IMR-90 (cell line): ENCODE data around the gene HYAL2. TPM values are rescaled to one million over a fixed set of nuclear protein-coding genes. Genes with fewer than 3 reads are reported as not detected.

Experiments
- ATAC-seq: fragments of 200-7000 bp; cut with Tn5 transposase; 2 replicates; pipeline ENCODE4 v1.9.1; 2020; ENCODE audit warnings: low read depth, mild to moderate bottlenecking, moderate library complexity
- BruUV-seq: library from RNA; stranded (reverse); fragments of 400-500 nt; replicated peaks from 2 replicates; lab custom pipeline; 2021; lab: Mats Ljungman, UMichigan
- CTCF ChIA-PET: fragments of 300-600 bp; formaldehyde crosslinking; extraction: SDS; loops from one replicate; lab custom pipeline; 2021; ENCODE audit warnings: antibody characterized with exemption; lab: Yijun Ruan, JAX
- POLR2A ChIA-PET: fragments of 300-600 bp; sonication (Branson Sonifier 250); formaldehyde crosslinking; loops from one replicate; lab custom pipeline; 2022; ENCODE audit warnings: antibody characterized with exemption; ENCODE audit not compliant: unreplicated experiment; lab: Charles Lee
- DNase-seq: peaks from one replicate; pipeline ENCODE4 v3.0.0; 2013
- H2AFZ ChIP-seq: replicated peaks from 2 replicates; pipeline ENCODE3; 2013; ENCODE audit warnings: low read length, mild to moderate bottlenecking; ENCODE audit not compliant: poor library complexity
- H2AK5ac ChIP-seq: 2 replicates; pipeline ENCODE4 v1.6.1; 2013; ENCODE audit warnings: low read depth, low read length, inconsistent platforms
- H2AK9ac ChIP-seq: replicated peaks from 2 replicates; pipeline ENCODE3; 2013; ENCODE audit warnings: mild to moderate bottlenecking, low read depth, low read length, moderate library complexity; ENCODE audit not compliant: poor library complexity
- H2BK120ac ChIP-seq: 2 replicates; pipeline ENCODE4 v1.6.1; 2013; ENCODE audit warnings: low read depth, low read length, inconsistent platforms
- H2BK15ac ChIP-seq: 3 replicates; pipeline ENCODE4 v1.6.1; 2013; ENCODE audit warnings: low read depth, low read length, inconsistent platforms
- H2BK20ac ChIP-seq: 2 replicates; pipeline ENCODE4 v1.6.1; 2013; ENCODE audit warnings: low read depth, mild to moderate bottlenecking, inconsistent platforms, low read length, moderate library complexity
- H2BK5ac ChIP-seq: 2 replicates; pipeline ENCODE4 v1.6.1; 2013; ENCODE audit warnings: mild to moderate bottlenecking, low read depth, low read length, inconsistent platforms; ENCODE audit not compliant: poor library complexity, severe bottlenecking
- H3K14ac ChIP-seq: replicated peaks from 2 replicates; pipeline ENCODE4 v1.6.1; 2013; ENCODE audit warnings: low read depth, low read length, inconsistent platforms
- H3K18ac ChIP-seq: 2 replicates; pipeline ENCODE4 v1.6.1; 2013; ENCODE audit warnings: low read depth, low read length, control low read depth
- H3K23ac ChIP-seq: 2 replicates; pipeline ENCODE4 v1.6.1; 2013; ENCODE audit warnings: low read depth, low read length, inconsistent platforms
- H3K27ac ChIP-seq: 2 replicates; pipeline ENCODE4 v1.5.1; 2013; ENCODE audit warnings: mild to moderate bottlenecking, control low read depth, low read length; ENCODE audit not compliant: insufficient read depth
- H3K27me3 ChIP-seq: 2 replicates; pipeline ENCODE4 v1.6.1; 2013; ENCODE audit warnings: low read length; ENCODE audit not compliant: control insufficient read depth, insufficient read depth
- H3K36me3 ChIP-seq: 2 replicates; pipeline ENCODE4 v1.6.1; 2013; ENCODE audit warnings: low read length, mixed read lengths; ENCODE audit not compliant: control insufficient read depth, insufficient read depth
- H3K4ac ChIP-seq: 2 replicates; pipeline ENCODE4 v1.6.1; 2013; ENCODE audit warnings: low read depth, low read length, inconsistent platforms
- H3K4me1 ChIP-seq: 2 replicates; pipeline ENCODE4 v1.6.1; 2013; ENCODE audit warnings: low read length, mixed read lengths; ENCODE audit not compliant: control insufficient read depth, insufficient read depth
- H3K4me2 ChIP-seq: 2 replicates; pipeline ENCODE4 v1.6.1; 2013; ENCODE audit warnings: low read depth, mild to moderate bottlenecking, control low read depth, low read length, moderate library complexity
- H3K4me3 ChIP-seq: 2 replicates; pipeline ENCODE4 v1.5.1; 2013; ENCODE audit warnings: low read depth, mild to moderate bottlenecking, control low read depth, low read length, moderate library complexity; ENCODE audit not compliant: insufficient read depth
- H3K56ac ChIP-seq: 2 replicates; pipeline ENCODE4 v1.6.1; 2013; ENCODE audit warnings: low read length, inconsistent platforms; ENCODE audit not compliant: insufficient read depth; ENCODE audit errors: extremely low read depth
- H3K79me1 ChIP-seq, 2 experiments: 2 replicates each; pipeline ENCODE4 v1.6.1; 2013; ENCODE audit warnings: low read length in 2 of 2, inconsistent platforms in 1 of 2, low read depth in 1 of 2
- H3K9ac ChIP-seq: 2 replicates; pipeline ENCODE4 v1.6.1; 2013; ENCODE audit warnings: low read depth, low read length, control low read depth
- H3K9me1 ChIP-seq: 2 replicates; pipeline ENCODE4 v1.6.1; 2013; ENCODE audit warnings: low read length, inconsistent platforms; ENCODE audit not compliant: insufficient read depth
- H3K9me3 ChIP-seq: 2 replicates; pipeline ENCODE4 v1.6.1; 2013; ENCODE audit warnings: low read length; ENCODE audit not compliant: control insufficient read depth, insufficient read depth
- H4K20me1 ChIP-seq: 2 replicates; pipeline ENCODE4 v1.6.1; 2013; ENCODE audit warnings: low read length, inconsistent platforms; ENCODE audit not compliant: insufficient read depth
- H4K5ac ChIP-seq: 2 replicates; pipeline ENCODE4 v1.6.1; 2013; ENCODE audit warnings: mild to moderate bottlenecking, low read depth, low read length, control low read depth
- H4K8ac ChIP-seq, 2 experiments: 2 replicates each; pipeline ENCODE4 v1.6.1; 2013; ENCODE audit warnings: low read depth in 2 of 2, low read length in 2 of 2, control low read depth in 1 of 2, inconsistent platforms in 1 of 2
- H4K91ac ChIP-seq: 2 replicates; pipeline ENCODE4 v1.6.1; 2013; ENCODE audit warnings: low read depth, low read length, inconsistent platforms; ENCODE audit not compliant: insufficient read depth
- CHD1 ChIP-seq: IDR thresholded peaks from 2 replicates; pipeline ENCODE4 v1.6.1; 2012; ENCODE audit warnings: low read depth, low read length, improper control_type of control experiment
- RCOR1 ChIP-seq: IDR thresholded peaks from 2 replicates; pipeline ENCODE4 v1.6.1; 2012; ENCODE audit warnings: mild to moderate bottlenecking, low read length, improper control_type of control experiment; ENCODE audit not compliant: insufficient replicate concordance
- WGBS, 2 experiments: methylation state at CpG; one replicate each; pipeline versions ENCODE4 v1.1.5 to v1.1.7; 2013; ENCODE audit warnings: missing lambda C conversion rate in 2 of 2; ENCODE audit not compliant: insufficient read length in 1 of 2; ENCODE audit errors: extremely low coverage in 2 of 2; 5-methylcytosine and 5-hydroxymethylcytosine counted together
- dilution Hi-C: fragments of 300-500 bp; cut with HindIII; formaldehyde crosslinking; loops from one replicate; pipeline ENCODE4 v1.14.3; 2018; ENCODE audit warnings: low sequenced_read_pairs; ENCODE audit not compliant: unreplicated experiment
- in situ Hi-C: fragments of 300-500 bp; cut with MboI; formaldehyde crosslinking; loops from 3 replicates; pipeline ENCODE4 v1.14.3; 2019; ENCODE audit warnings: low sequenced_read_pairs, inconsistent platforms, mixed read lengths
- intact Hi-C: fragments of 100-400 bp; cut with micrococcal nuclease; formaldehyde crosslinking; loops from 2 replicates; pipeline ENCODE4 v1.10.0; 2022
- polyA plus RNA-seq, 3 experiments: library from polyadenylated mRNA; depleted of rRNA; stranded (reverse); fragments of >200 nt; gene quantifications; 2 replicates each; pipeline ENCODE4 v1.2.3, GENCODE V29; 2012; ENCODE audit warnings: low replicate concordance in 1 of 3
- total RNA-seq: library from RNA; depleted of rRNA; stranded (reverse); fragments of >200 nt; gene quantifications from 2 replicates; pipeline ENCODE4 v1.2.3, GENCODE V29; 2012

The HYAL2 gene
- total and polyA plus RNA-seq, 2 of the 4 experiments (the other 2 are of a cell fraction) = 56.8 to 104 TPM

DNA sequence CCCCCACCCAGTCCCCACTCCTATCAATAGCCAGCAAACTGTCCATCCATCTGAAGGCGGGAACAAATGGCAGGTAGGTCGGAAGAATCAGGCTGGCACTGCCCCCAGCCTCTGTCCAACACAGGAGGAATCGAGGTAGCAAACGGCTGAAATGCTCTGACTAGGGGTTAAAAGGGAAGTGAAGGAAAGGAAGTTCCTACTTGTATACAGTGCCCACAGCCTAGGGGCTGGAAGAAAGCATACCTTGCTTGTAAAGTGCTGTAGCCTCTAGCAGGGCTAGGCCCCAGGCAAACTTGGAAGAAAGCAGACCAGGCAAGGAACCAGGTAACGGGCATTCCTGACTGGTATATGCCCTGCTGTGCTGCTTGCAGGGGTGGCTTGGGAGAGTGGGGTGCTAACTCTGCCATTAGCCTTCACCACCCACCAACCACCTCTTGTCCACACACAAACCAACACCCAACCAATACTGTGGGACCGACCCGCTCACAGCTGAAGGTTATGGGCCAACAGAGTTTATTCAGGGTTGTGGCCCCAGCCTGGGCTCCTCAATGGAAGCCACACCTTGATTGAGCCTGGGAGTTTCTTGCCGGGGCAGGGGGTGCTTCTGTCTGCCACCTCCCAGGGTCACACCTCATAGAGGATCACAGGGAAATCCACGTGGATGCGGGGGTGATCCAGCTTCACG lies 3.1 kb upstream of the HYAL2 start:
- H2AK9ac ChIP-seq = no peak overlapping the region
- ATAC-seq (no peak), DNase-seq (no peak)
- H2BK15ac ChIP-seq = no peak overlapping the region
- no peak overlapping the region for H4K8ac ChIP-seq
- no peak overlapping the region for H3K4ac ChIP-seq
- peaks cover 20 to 36% of the 10 kb centered on the region in 2 experiments; a peak in 3 of 4 replicates for H3K79me1 ChIP-seq
- WGBS, 2 experiments = 80% methylated on average over 1 of the region's 11 CpGs; no CpG with 5 or more reads in 1 of the 2 experiments
- H4K91ac ChIP-seq = no peak overlapping the region
- H3K27ac ChIP-seq = no peak overlapping the region
- no peak overlapping the region for H4K5ac ChIP-seq
- intact Hi-C loops = no loop called here
- H3K27me3 ChIP-seq = no peaks in the 10 kb centered on the region
- no peaks in the 10 kb centered on the region for H3K9me1 ChIP-seq
- no TSS peak for BruUV-seq
- no peak overlapping the region for H2BK20ac ChIP-seq
- H3K4me1 ChIP-seq = peaks cover 16% of the 10 kb centered on the region
- H3K23ac ChIP-seq = no peak overlapping the region
- no peak overlapping the region for H2AK5ac ChIP-seq
- dilution Hi-C loops = no loop called here
- H2BK5ac ChIP-seq = no peak overlapping the region
- H2BK120ac ChIP-seq = no peak overlapping the region
- no peak overlapping the region for H3K4me2 ChIP-seq
- TF ChIP-seq CHD1 (no peak), RCOR1 (no peak)
- H3K14ac ChIP-seq = no peak overlapping the region
- H3K36me3 ChIP-seq = peaks cover 17% of the 10 kb centered on the region
- no peak overlapping the region for H3K9ac ChIP-seq
- peaks cover 7% of the 10 kb centered on the region for H4K20me1 ChIP-seq
- H3K4me3 ChIP-seq = no peak overlapping the region
- POLR2A ChIA-PET = no interaction called here
- no peak overlapping the region for H2AFZ ChIP-seq
- no peaks in the 10 kb centered on the region for H3K9me3 ChIP-seq
- in situ Hi-C loops = loop anchor here (25.0 kb wide), 3 partner anchors 1062 to 1837 kb away; partner anchors contain the start of genes ABHD14B, GPR62, MANF and PCBP4
- H3K18ac ChIP-seq = no peak overlapping the region
- no peak overlapping the region for H3K56ac ChIP-seq
- CTCF ChIA-PET = no interaction called here
